ENCODE results near the gene ARPC4. TPM values are rescaled to one million over a fixed set of nuclear protein-coding genes. Genes with fewer than 3 reads are reported as not detected.
"Not testable (repeated sequence)": the region's sequence is repeated elsewhere in the genome, so short reads cannot be mapped to it uniquely, and the experiment has no call there.

The ARPC4 gene
- total RNA-seq, 4 donors from 2014 or later = 96.8 to 147 (median 143) TPM

- ATAC-seq (peak; percentile 98 to 99), DNase-seq (peak; percentile 97)
- Histone ChIP-seq H3K36me3 (peaks cover 0 to 24% of the 10 kb centered on the region in 2 donors), H3K4me1 (peaks cover 7 to 12% of the 10 kb centered on the region in 2 donors), H3K27ac (peak within 1 kb of the TSS; percentile 78 to 90 (median 85)), H3K27me3 (no peaks in the 10 kb centered on the region), H3K4me3 (peak within 1 kb of the TSS; percentile 66 to 96 (median 80)), H3K9me3 (no peaks in the 10 kb centered on the region)
- TF ChIP-seq POLR2A (IDR thresholded peaks at IDR 0.05) (peak; percentile 42 to 63), CTCF (IDR thresholded peaks at IDR 0.05 in 4 of 5, conservative IDR thresholded peaks at IDR 0.05 in 1 of 5) (no peak)
- in situ Hi-C loops (cut with MboI; ENCODE audit: low sequenced_read_pairs in 4 of 4) = loop anchor here in 1 of 4 donors (10.0 kb wide), 1 partner anchor 91 kb away; the partner anchor contains the start of gene CRELD1
- intact Hi-C loops (cut with DNase I; ENCODE audit: low total_unique reads) = loop anchor here (1.0 to 2.0 kb wide), 5 partner anchors 33 to 94 kb away; partner anchors contain the start of genes JAGN1, TADA3 and TTLL3
Observed at GRCh38 chr3:9843715-9844438, 51.0 kb downstream of the ARPC4 start, which contains the start of gene RPUSD3. Gene RPUSD3, minus strand, starts transcription at chr3:9844008. Its CDS starts 18 bp downstream, at chr3:9843990.

- Histone ChIP-seq H3K27me3 (no peaks in the 10 kb centered on the region), H3K36me3 (peaks cover 0 to 9% of the 10 kb centered on the region in 2 donors), H3K4me3 (no peak overlapping the region), H3K27ac (no peak overlapping the region), H3K9me3 (no peaks in the 10 kb centered on the region), H3K4me1 (peaks cover 7 to 12% of the 10 kb centered on the region in 2 donors)
- ATAC-seq (no peak), DNase-seq (no peak)
- in situ Hi-C loops (cut with MboI; ENCODE audit: low sequenced_read_pairs in 4 of 4) = loop anchor here in 1 of 4 donors (10.0 kb wide), 1 partner anchor 89 kb away; the partner anchor contains the start of gene CRELD1
- intact Hi-C loops (cut with DNase I; ENCODE audit: low total_unique reads) = no loop called here
- TF ChIP-seq CTCF (IDR thresholded peaks at IDR 0.05 in 4 of 5, conservative IDR thresholded peaks at IDR 0.05 in 1 of 5) (no peak), POLR2A (IDR thresholded peaks at IDR 0.05) (no peak)
Observed at GRCh38 chr3:9846231-9846630, 53.3 kb downstream of the ARPC4 start.

- in situ Hi-C loops (cut with MboI; ENCODE audit: low sequenced_read_pairs in 4 of 4) = loop anchor here in 1 of 4 donors (10.0 kb wide), 1 partner anchor 88 kb away; the partner anchor contains the start of gene CRELD1
Observed at GRCh38 chr3:9846931-9847488, 54.1 kb downstream of the ARPC4 start.

GRCh38 chr3:9847870-9848269 is 55.0 kb downstream of the ARPC4 start:
- DNase-seq; intact Hi-C loops (cut with DNase I; ENCODE audit: low total_unique reads); H3K4me3 ChIP-seq; H3K36me3 ChIP-seq; H3K4me1 ChIP-seq; H3K9me3 ChIP-seq; ATAC-seq; H3K27ac ChIP-seq; H3K27me3 ChIP-seq: not testable (repeated sequence)
- in situ Hi-C loops (cut with MboI; ENCODE audit: low sequenced_read_pairs in 4 of 4) = loop anchor here in 1 of 4 donors (10.0 kb wide), 1 partner anchor 87 kb away; the partner anchor contains the start of gene CRELD1

More at GRCh38 chr3:9846931-9847488, 54.1 kb downstream of the ARPC4 start:
- TF ChIP-seq POLR2A (IDR thresholded peaks at IDR 0.05) = no peak
- TF ChIP-seq CTCF (IDR thresholded peaks at IDR 0.05 in 4 of 5, conservative IDR thresholded peaks at IDR 0.05 in 1 of 5) = no peak
- intact Hi-C loops (cut with DNase I; ENCODE audit: low total_unique reads) = no loop called here
- H3K4me1 ChIP-seq = peaks cover 7 to 12% of the 10 kb centered on the region in 2 donors
- ATAC-seq (no peak), DNase-seq (no peak)
- H3K27me3 ChIP-seq = no peaks in the 10 kb centered on the region
- no peak overlapping the region for H3K4me3 ChIP-seq
- peaks cover 0 to 1% of the 10 kb centered on the region in 2 donors for H3K36me3 ChIP-seq
- no peaks in the 10 kb centered on the region for H3K9me3 ChIP-seq
- no peak overlapping the region for H3K27ac ChIP-seq

- H3K9me3 ChIP-seq; ATAC-seq; intact Hi-C loops (cut with DNase I; ENCODE audit: low total_unique reads): not testable (repeated sequence)
Observed at GRCh38 chr3:9848860-9849259, 56.0 kb downstream of the ARPC4 start.

GRCh38 chr3:9851383-9851782 is 58.5 kb downstream of the ARPC4 start:
- in situ Hi-C loops (cut with MboI; ENCODE audit: low sequenced_read_pairs in 4 of 4); DNase-seq; H3K27me3 ChIP-seq; H3K4me3 ChIP-seq; intact Hi-C loops (cut with DNase I; ENCODE audit: low total_unique reads); H3K36me3 ChIP-seq; ATAC-seq; H3K4me1 ChIP-seq; H3K9me3 ChIP-seq; H3K27ac ChIP-seq: not testable (repeated sequence)

More at GRCh38 chr3:9848860-9849259, 56.0 kb downstream of the ARPC4 start:
- not testable (repeated sequence) for H3K4me1 ChIP-seq, H3K36me3 ChIP-seq, H3K4me3 ChIP-seq, DNase-seq, H3K27ac ChIP-seq, H3K27me3 ChIP-seq
- in situ Hi-C loops (cut with MboI; ENCODE audit: low sequenced_read_pairs in 4 of 4) = loop anchor here in 1 of 4 donors (10.0 kb wide), 1 partner anchor 86 kb away; the partner anchor contains the start of gene CRELD1
- peak in 4 of 5 experiments; percentile 32 to 52 (median 42) for TF ChIP-seq CTCF (IDR thresholded peaks at IDR 0.05 in 4 of 5, conservative IDR thresholded peaks at IDR 0.05 in 1 of 5)

GRCh38 chr3:9851926-9852325 is 59.0 kb downstream of the ARPC4 start:
- H3K27ac ChIP-seq; H3K9me3 ChIP-seq; in situ Hi-C loops (cut with MboI; ENCODE audit: low sequenced_read_pairs in 4 of 4); H3K27me3 ChIP-seq; H3K4me3 ChIP-seq; intact Hi-C loops (cut with DNase I; ENCODE audit: low total_unique reads); H3K4me1 ChIP-seq; H3K36me3 ChIP-seq; ATAC-seq; DNase-seq: not testable (repeated sequence)

Measured in gastrocnemius medialis (tissue), 4 donors.